Measurements from ENCODE around the gene DUOX2. TPM values are rescaled to one million over a fixed set of nuclear protein-coding genes. Genes with fewer than 3 reads are reported as not detected.

The DUOX2 gene
- total RNA-seq, 4 donors from 2014 or later, result 3.5 to 11.0 (median 3.9) TPM

GRCh38 chr15:45129651-45130129, 15.7 kb upstream of the DUOX2 start, which contains the start of the genes DUOX1 and DUOXA1:
Gene DUOX1 (plus strand): TSS chr15:45129994. CDS start chr15:45131967, 1,973 bp downstream.
Gene DUOXA1 (minus strand): TSS chr15:45129879. CDS start chr15:45123014, 6,865 bp downstream.
- TF ChIP-seq POLR2A (IDR thresholded peaks at IDR 0.05), result no peak
- no peak for TF ChIP-seq CTCF (IDR thresholded peaks at IDR 0.05)
- peak; percentile 57 to 93 for DNase-seq (ENCODE audit: low spot score in 2 of 2)
- H3K4me3 ChIP-seq (ENCODE audit: low read depth, poor library complexity, severe bottlenecking), result peak within 1 kb of the TSS; percentile 39
- intact Hi-C loops (cut with DNase I; ENCODE audit: low total_unique reads), result no loop called here
- 1 to 3% methylated on average over 12 to 35 of the region's 46 CpGs for WGBS, 2 donors

- no peak for DNase-seq (ENCODE audit: low spot score in 2 of 2)
- TF ChIP-seq POLR2A (IDR thresholded peaks at IDR 0.05), result no peak
- no peak for TF ChIP-seq CTCF (IDR thresholded peaks at IDR 0.05)
- peak overlapping the region; percentile 39 for H3K4me3 ChIP-seq (ENCODE audit: low read depth, poor library complexity, severe bottlenecking)
- intact Hi-C loops (cut with DNase I; ENCODE audit: low total_unique reads), result no loop called here
- WGBS, 2 donors, result 3 to 4% methylated on average over 37 to 46 of the region's 47 CpGs
Observed at GRCh38 chr15:45128971-45129639, 15.1 kb upstream of the DUOX2 start.

- no peak for TF ChIP-seq POLR2A (IDR thresholded peaks at IDR 0.05)
- TF ChIP-seq CTCF (IDR thresholded peaks at IDR 0.05), result no peak
- intact Hi-C loops (cut with DNase I; ENCODE audit: low total_unique reads), result no loop called here
- 70 to 72% methylated on average over 2 of the region's 2 CpGs for WGBS, 2 donors
- DNase-seq (ENCODE audit: low spot score in 2 of 2), result no peak
- no peak overlapping the region for H3K4me3 ChIP-seq (ENCODE audit: low read depth, poor library complexity, severe bottlenecking)
Observed at GRCh38 chr15:45126535-45127158, 12.7 kb upstream of the DUOX2 start.

DNA sequence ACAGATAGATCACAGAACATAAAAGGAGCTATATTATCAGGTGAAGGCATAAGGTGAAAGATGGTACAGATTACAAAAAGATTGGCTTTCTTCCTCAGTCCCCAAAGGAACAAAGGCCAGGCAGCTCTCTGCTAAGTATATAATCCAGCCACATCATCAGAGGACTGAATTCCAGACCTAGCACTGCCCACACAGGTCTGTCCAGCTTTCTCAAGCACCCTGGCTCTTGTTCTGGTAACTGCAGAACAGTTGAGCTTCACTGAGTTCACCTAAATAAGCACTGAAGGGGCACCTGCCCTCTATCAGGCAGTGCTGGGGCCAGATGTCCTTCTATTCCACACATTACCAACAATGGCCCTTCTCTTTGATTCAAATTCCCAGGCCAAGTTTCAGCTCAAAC, 9.4 kb upstream of the DUOX2 start:
- DNase-seq (ENCODE audit: low spot score in 2 of 2), result no peak
- no peak overlapping the region for H3K4me3 ChIP-seq (ENCODE audit: low read depth, poor library complexity, severe bottlenecking)
- intact Hi-C loops (cut with DNase I; ENCODE audit: low total_unique reads), result no loop called here
- TF ChIP-seq CTCF (IDR thresholded peaks at IDR 0.05) (no peak), POLR2A (IDR thresholded peaks at IDR 0.05) (no peak)

DNA sequence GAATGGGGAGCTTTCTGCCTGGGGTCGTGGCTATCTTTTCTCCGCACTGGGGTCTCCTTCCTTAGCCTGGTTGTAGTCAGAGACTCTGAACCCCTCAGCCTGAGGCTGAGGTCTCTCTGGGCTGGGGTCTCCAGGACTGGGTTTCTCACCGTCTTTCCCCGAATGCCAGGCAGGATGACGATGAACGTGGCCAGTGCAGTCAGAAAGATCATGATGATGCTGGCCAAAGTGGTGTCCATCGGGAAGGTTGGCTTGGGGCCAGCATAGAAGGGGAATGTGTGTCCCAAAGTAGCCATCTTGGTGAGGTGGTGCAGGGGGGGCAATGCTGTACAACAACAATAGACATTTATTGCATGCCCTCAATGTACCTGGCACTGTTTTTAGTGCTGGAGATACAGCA, 8.7 kb upstream of the DUOX2 start:
- 91 to 93% methylated on average over 7 of the region's 7 CpGs for WGBS, 2 donors
- intact Hi-C loops (cut with DNase I; ENCODE audit: low total_unique reads), result no loop called here
- TF ChIP-seq CTCF (IDR thresholded peaks at IDR 0.05) (no peak), POLR2A (IDR thresholded peaks at IDR 0.05) (no peak)
- H3K4me3 ChIP-seq (ENCODE audit: low read depth, poor library complexity, severe bottlenecking), result no peak overlapping the region
- no peak for DNase-seq (ENCODE audit: low spot score in 2 of 2)

Measured in lower leg skin (tissue), 4 donors.